Progenitor cell of endocrine pancreas (in vitro differentiated cells): Measurements from ENCODE around the gene NUCB1. TPM values are rescaled to one million over a fixed set of nuclear protein-coding genes. Genes with fewer than 3 reads are reported as not detected.

Experiments
- DNase-seq: peaks from one replicate; pipeline ENCODE4 v3.0.0; 2021; ENCODE audit warnings: low spot score; ENCODE audit not compliant: unreplicated experiment
- H3K27ac Mint-ChIP-seq: 2 replicates; pipeline ENCODE4 v1.8.0; 2021; ENCODE audit warnings: mild to moderate bottlenecking, moderate library complexity, mixed read lengths
- H3K27me3 Mint-ChIP-seq: 2 replicates; pipeline ENCODE4 v1.8.0; 2021; ENCODE audit warnings: mixed read lengths
- H3K36me3 Mint-ChIP-seq: 2 replicates; pipeline ENCODE4 v1.8.0; 2022; ENCODE audit warnings: mixed read lengths; ENCODE audit not compliant: insufficient read depth
- H3K4me1 Mint-ChIP-seq: 2 replicates; pipeline ENCODE4 v1.8.0; 2021; ENCODE audit warnings: low read depth, mixed read lengths
- H3K4me3 Mint-ChIP-seq: 2 replicates; pipeline ENCODE4 v1.8.0; 2021; ENCODE audit warnings: low read depth, mild to moderate bottlenecking, moderate library complexity, mixed read lengths
- H3K9me3 Mint-ChIP-seq: 2 replicates; pipeline ENCODE4 v1.8.0; 2021; ENCODE audit warnings: low read depth, mixed read lengths
- CTCF ChIP-seq: fragments of 200-600 bp; sonication (generic); IDR thresholded peaks from one replicate; pipeline ENCODE4 v1.5.0; 2021; ENCODE audit warnings: antibody characterized with exemption, mild to moderate bottlenecking; ENCODE audit not compliant: unreplicated experiment
- total RNA-seq: library from RNA; stranded (reverse); gene quantifications from 2 replicates; pipeline ENCODE4 v1.2.1, GENCODE V29; 2021

NUCB1 gene
- total RNA-seq, 1 donor from 2014 or later: 165 TPM

- TF ChIP-seq CTCF: no peak
- Mint-ChIP-seq H3K27me3 (no peaks in the 10 kb centered on the region), H3K4me3 (peak within 1 kb of the TSS; percentile 100), H3K4me1 (peaks cover 44% of the 10 kb centered on the region), H3K36me3 (peaks cover 27% of the 10 kb centered on the region), H3K9me3 (no peaks in the 10 kb centered on the region), H3K27ac (peak within 1 kb of the TSS; percentile 98)
- peak; percentile 88 for DNase-seq
These were observed 65.1 kb downstream of the NUCB1 start, which contains the start of gene FTL for GRCh38 chr19:48965040-48965805. Gene FTL, plus strand, starts transcription at chr19:48965309. Its CDS starts 199 bp downstream, at chr19:48965508.

GRCh38 chr19:48965806-48966540 is 65.9 kb downstream of the NUCB1 start:
- Mint-ChIP-seq H3K27ac (peak overlapping the region; percentile 98), H3K9me3 (no peaks in the 10 kb centered on the region), H3K4me1 (peaks cover 44% of the 10 kb centered on the region), H3K36me3 (peaks cover 27% of the 10 kb centered on the region), H3K4me3 (peak overlapping the region; percentile 100), H3K27me3 (no peaks in the 10 kb centered on the region)
- no peak for TF ChIP-seq CTCF
- peak; percentile 77 for DNase-seq

- peak overlapping the region; percentile 100 for H3K4me3 Mint-ChIP-seq
- H3K27me3 Mint-ChIP-seq: no peaks in the 10 kb centered on the region
- no peak for TF ChIP-seq CTCF
- no peaks in the 10 kb centered on the region for H3K9me3 Mint-ChIP-seq
- H3K36me3 Mint-ChIP-seq: peaks cover 25% of the 10 kb centered on the region
- H3K4me1 Mint-ChIP-seq: peaks cover 39% of the 10 kb centered on the region
- no peak for DNase-seq
- H3K27ac Mint-ChIP-seq: peak overlapping the region; percentile 98
These were observed 66.6 kb downstream of the NUCB1 start for GRCh38 chr19:48966541-48967345.

GRCh38 chr19:48967346-48968178 is 67.5 kb downstream of the NUCB1 start:
- Mint-ChIP-seq H3K4me1 (peaks cover 31% of the 10 kb centered on the region), H3K27ac (peak overlapping the region; percentile 98), H3K4me3 (peak overlapping the region; percentile 100), H3K36me3 (peaks cover 25% of the 10 kb centered on the region), H3K9me3 (no peaks in the 10 kb centered on the region), H3K27me3 (no peaks in the 10 kb centered on the region)
- TF ChIP-seq CTCF: no peak
- DNase-seq: no peak
